ENCODE results near the gene CTNND2. TPM values are rescaled to one million over a fixed set of nuclear protein-coding genes. Genes with fewer than 3 reads are reported as not detected.

CTNND2 gene
- total and polyA plus RNA-seq, 4 donors: 0.05 to 0.50 (median 0.27) TPM

DNA sequence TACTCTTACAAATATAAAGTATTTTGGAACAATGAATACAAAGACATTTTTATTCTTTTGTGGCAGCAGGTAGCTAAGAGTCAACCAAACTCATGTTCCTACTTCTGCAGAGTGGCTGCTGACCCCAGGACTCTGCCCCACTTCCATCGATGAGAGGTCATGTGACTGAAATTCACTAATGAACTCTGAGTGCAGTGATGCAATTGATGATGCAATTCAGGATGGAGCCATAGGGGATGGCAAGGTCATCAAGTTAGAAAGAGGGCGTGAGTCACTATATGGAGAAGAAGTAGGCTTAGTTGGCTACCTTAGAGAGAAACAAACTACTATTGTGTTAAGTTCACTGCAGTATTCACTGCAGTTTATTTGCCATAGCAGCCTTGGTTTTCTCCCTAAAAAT lies 340.4 kb downstream of the CTNND2 start:
- Histone ChIP-seq H3K27me3 (ENCODE audit: control insufficient read depth in 4 of 4, insufficient read depth in 4 of 4, low read length in 3 of 4) (no peaks in the 10 kb centered on the region), H3K9me3 (ENCODE audit: control insufficient read depth in 4 of 4, low read length in 3 of 4) (peaks cover 0 to 3% (median 0%) of the 10 kb centered on the region in 4 donors), H3K9ac (ENCODE audit: low read depth in 1 of 2, low read length in 2 of 2) (no peak overlapping the region), H3K4me3 (ENCODE audit: low read depth in 1 of 3, low read length in 3 of 3) (no peak overlapping the region), H3K4me1 (ENCODE audit: control insufficient read depth in 4 of 4, insufficient read depth in 4 of 4, low read length in 3 of 4) (no peaks in the 10 kb centered on the region), H3K36me3 (ENCODE audit: control insufficient read depth in 4 of 4, insufficient read depth in 3 of 4, low read depth in 1 of 4, low read length in 3 of 4) (no peaks in the 10 kb centered on the region), H3K27ac (ENCODE audit: low read depth in 1 of 2, low read length in 2 of 2) (no peak overlapping the region)
- 84% methylated on average over 2 of the region's 2 CpGs for WGBS
- TF ChIP-seq RAD21 (IDR thresholded peaks at IDR 0.05): no peak
- TF ChIP-seq EGR1 (IDR thresholded peaks at IDR 0.05; ENCODE audit: low read depth in 2 of 2): no peak
- TF ChIP-seq HNF4G (IDR thresholded peaks at IDR 0.05): no peak
- TF ChIP-seq MAX (IDR thresholded peaks at IDR 0.05): no peak
- no peak for TF ChIP-seq TAF1 (conservative IDR thresholded peaks at IDR 0.05)
- DNase-seq (ENCODE audit: low spot score): no peak

- no peaks in the 10 kb centered on the region for H3K27me3 ChIP-seq (ENCODE audit: control insufficient read depth in 4 of 4, insufficient read depth in 4 of 4, low read length in 3 of 4)
- no peaks in the 10 kb centered on the region for H3K4me1 ChIP-seq (ENCODE audit: control insufficient read depth in 4 of 4, insufficient read depth in 4 of 4, low read length in 3 of 4)
- H3K27ac ChIP-seq (ENCODE audit: low read depth in 1 of 2, low read length in 2 of 2): no peak overlapping the region
- no peak overlapping the region for H3K4me3 ChIP-seq (ENCODE audit: low read depth in 1 of 3, low read length in 3 of 3)
- H3K36me3 ChIP-seq (ENCODE audit: control insufficient read depth in 4 of 4, insufficient read depth in 3 of 4, low read depth in 1 of 4, low read length in 3 of 4): no peaks in the 10 kb centered on the region
- H3K9me3 ChIP-seq (ENCODE audit: control insufficient read depth in 4 of 4, low read length in 3 of 4): peaks cover 0 to 3% (median 0%) of the 10 kb centered on the region in 4 donors
- TF ChIP-seq CTCF (IDR thresholded peaks at IDR 0.05; ENCODE audit: low read depth, low read length, missing input control) (no peak), FOXA2 (IDR thresholded peaks at IDR 0.05) (no peak), MAX (IDR thresholded peaks at IDR 0.05) (no peak)
- no peak for DNase-seq (ENCODE audit: low spot score)
- WGBS: 92% methylated on average over 4 of the region's 4 CpGs
- no peak overlapping the region for H3K9ac ChIP-seq (ENCODE audit: low read depth in 1 of 2, low read length in 2 of 2)
Observed at GRCh38 chr5:11560915-11561697, 343.1 kb downstream of the CTNND2 start.

GRCh38 chr5:11557063-11557462 lies 347.2 kb downstream of the CTNND2 start:
- H3K4me3 ChIP-seq (ENCODE audit: low read depth in 1 of 3, low read length in 3 of 3): no peak overlapping the region
- H3K27me3 ChIP-seq (ENCODE audit: control insufficient read depth in 4 of 4, insufficient read depth in 4 of 4, low read length in 3 of 4): no peaks in the 10 kb centered on the region
- no peaks in the 10 kb centered on the region for H3K9me3 ChIP-seq (ENCODE audit: control insufficient read depth in 4 of 4, low read length in 3 of 4)
- H3K4me1 ChIP-seq (ENCODE audit: control insufficient read depth in 4 of 4, insufficient read depth in 4 of 4, low read length in 3 of 4): no peaks in the 10 kb centered on the region
- no peak overlapping the region for H3K27ac ChIP-seq (ENCODE audit: low read depth in 1 of 2, low read length in 2 of 2)
- no peak overlapping the region for H3K9ac ChIP-seq (ENCODE audit: low read depth in 1 of 2, low read length in 2 of 2)
- H3K36me3 ChIP-seq (ENCODE audit: control insufficient read depth in 4 of 4, insufficient read depth in 3 of 4, low read depth in 1 of 4, low read length in 3 of 4): no peaks in the 10 kb centered on the region
- WGBS: 77% methylated on average over 3 of the region's 3 CpGs
- DNase-seq (ENCODE audit: low spot score): no peak
- TF ChIP-seq FOXA2 (IDR thresholded peaks at IDR 0.05) (no peak), SP1 (IDR thresholded peaks at IDR 0.05) (no peak), YY1 (IDR thresholded peaks at IDR 0.05) (no peak), NR2F2 (IDR thresholded peaks at IDR 0.05) (no peak), FOXA1 (IDR thresholded peaks at IDR 0.05) (no peak), ZBTB33 (IDR thresholded peaks at IDR 0.05) (no peak), TAF1 (conservative IDR thresholded peaks at IDR 0.05) (no peak), JUND (IDR thresholded peaks at IDR 0.05) (no peak)
- TF ChIP-seq, protein P1, sequence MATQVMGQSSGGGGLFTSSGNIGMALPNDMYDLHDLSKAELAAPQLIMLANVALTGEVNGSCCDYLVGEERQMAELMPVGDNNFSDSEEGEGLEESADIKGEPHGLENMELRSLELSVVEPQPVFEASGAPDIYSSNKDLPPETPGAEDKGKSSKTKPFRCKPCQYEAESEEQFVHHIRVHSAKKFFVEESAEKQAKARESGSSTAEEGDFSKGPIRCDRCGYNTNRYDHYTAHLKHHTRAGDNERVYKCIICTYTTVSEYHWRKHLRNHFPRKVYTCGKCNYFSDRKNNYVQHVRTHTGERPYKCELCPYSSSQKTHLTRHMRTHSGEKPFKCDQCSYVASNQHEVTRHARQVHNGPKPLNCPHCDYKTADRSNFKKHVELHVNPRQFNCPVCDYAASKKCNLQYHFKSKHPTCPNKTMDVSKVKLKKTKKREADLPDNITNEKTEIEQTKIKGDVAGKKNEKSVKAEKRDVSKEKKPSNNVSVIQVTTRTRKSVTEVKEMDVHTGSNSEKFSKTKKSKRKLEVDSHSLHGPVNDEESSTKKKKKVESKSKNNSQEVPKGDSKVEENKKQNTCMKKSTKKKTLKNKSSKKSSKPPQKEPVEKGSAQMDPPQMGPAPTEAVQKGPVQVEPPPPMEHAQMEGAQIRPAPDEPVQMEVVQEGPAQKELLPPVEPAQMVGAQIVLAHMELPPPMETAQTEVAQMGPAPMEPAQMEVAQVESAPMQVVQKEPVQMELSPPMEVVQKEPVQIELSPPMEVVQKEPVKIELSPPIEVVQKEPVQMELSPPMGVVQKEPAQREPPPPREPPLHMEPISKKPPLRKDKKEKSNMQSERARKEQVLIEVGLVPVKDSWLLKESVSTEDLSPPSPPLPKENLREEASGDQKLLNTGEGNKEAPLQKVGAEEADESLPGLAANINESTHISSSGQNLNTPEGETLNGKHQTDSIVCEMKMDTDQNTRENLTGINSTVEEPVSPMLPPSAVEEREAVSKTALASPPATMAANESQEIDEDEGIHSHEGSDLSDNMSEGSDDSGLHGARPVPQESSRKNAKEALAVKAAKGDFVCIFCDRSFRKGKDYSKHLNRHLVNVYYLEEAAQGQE (IDR thresholded peaks at IDR 0.05): no peak
- TF ChIP-seq, protein P2, sequence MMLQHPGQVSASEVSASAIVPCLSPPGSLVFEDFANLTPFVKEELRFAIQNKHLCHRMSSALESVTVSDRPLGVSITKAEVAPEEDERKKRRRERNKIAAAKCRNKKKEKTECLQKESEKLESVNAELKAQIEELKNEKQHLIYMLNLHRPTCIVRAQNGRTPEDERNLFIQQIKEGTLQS (IDR thresholded peaks at IDR 0.05): no peak
